Caco-2 (cell line): Measurements from ENCODE around the gene FRK. TPM values are rescaled to one million over a fixed set of nuclear protein-coding genes. Genes with fewer than 3 reads are reported as not detected.

Experiments
- BruUV-seq: library from RNA; stranded (reverse); fragments of 400-500 nt; replicated peaks from 2 replicates; lab custom pipeline; 2021; lab: Mats Ljungman, UMichigan
- CTCF ChIA-PET: fragments of 300-600 bp; sonication (Branson Sonifier 250); formaldehyde crosslinking; loops from one replicate; lab custom pipeline; 2022; ENCODE audit warnings: antibody characterized with exemption; lab: Charles Lee
- POLR2A ChIA-PET: fragments of 300-600 bp; sonication (Branson Sonifier 250); formaldehyde crosslinking; loops from one replicate; lab custom pipeline; 2022; ENCODE audit warnings: antibody characterized with exemption; lab: Charles Lee
- DNase-seq, 2 experiments: peaks; one replicate each; pipeline versions ENCODE4 v3.0.0 to v3.0.0-alpha.2; 2020 to 2022
- H3K27me3 ChIP-seq: replicated peaks from 2 replicates; pipeline ENCODE4 v1.6.0; 2011; ENCODE audit warnings: low read length; ENCODE audit not compliant: control insufficient read depth, insufficient read depth
- H3K36me3 ChIP-seq: 2 replicates; pipeline ENCODE4 v1.5.1; 2011; ENCODE audit warnings: low read length; ENCODE audit not compliant: control insufficient read depth, insufficient read depth
- H3K4me1 ChIP-seq: fragments of 250-450 bp; sonication (Bioruptor Pico); 2 replicates; pipeline ENCODE4 v1.5.1; 2020; ENCODE audit warnings: mild to moderate bottlenecking
- H3K4me3 ChIP-seq: 2 replicates; pipeline ENCODE4 v1.5.1; 2011; ENCODE audit warnings: low read depth, mild to moderate bottlenecking, control low read depth, low read length
- H3K9me3 ChIP-seq: fragments of 250-450 bp; sonication (Bioruptor Pico); 2 replicates; pipeline ENCODE4 v1.5.1; 2020; ENCODE audit warnings: mild to moderate bottlenecking, moderate library complexity
- H3K27ac Mint-ChIP-seq: one replicate; pipeline ENCODE4 v1.8.0; 2022; ENCODE audit warnings: mixed read lengths; ENCODE audit not compliant: unreplicated experiment
- H3K27me3 Mint-ChIP-seq: one replicate; pipeline ENCODE4 v1.8.0; 2022; ENCODE audit warnings: mixed read lengths; ENCODE audit not compliant: insufficient read depth, unreplicated experiment
- H3K36me3 Mint-ChIP-seq: one replicate; pipeline ENCODE4 v1.8.0; 2022; ENCODE audit warnings: mild to moderate bottlenecking, mixed read lengths; ENCODE audit not compliant: insufficient read depth, unreplicated experiment
- H3K4me1 Mint-ChIP-seq: one replicate; pipeline ENCODE4 v1.8.0; 2022; ENCODE audit warnings: low read depth, mixed read lengths; ENCODE audit not compliant: unreplicated experiment
- H3K4me3 Mint-ChIP-seq: one replicate; pipeline ENCODE4 v1.8.0; 2022; ENCODE audit warnings: mild to moderate bottlenecking, moderate library complexity, mixed read lengths; ENCODE audit not compliant: unreplicated experiment
- H3K9me3 Mint-ChIP-seq: one replicate; pipeline ENCODE4 v1.8.0; 2022; ENCODE audit warnings: mixed read lengths; ENCODE audit not compliant: unreplicated experiment
- intact Hi-C: fragments of 100-400 bp; cut with micrococcal nuclease; formaldehyde crosslinking; loops from one replicate; pipeline ENCODE4 v1.10.0; 2022; ENCODE audit not compliant: unreplicated experiment
- total RNA-seq: library from RNA; stranded (reverse); gene quantifications from 2 replicates; pipeline ENCODE4 v1.2.3, GENCODE V29; 2022
- TF ChIP-seq, protein P1 (sequence below), 2 experiments: fragments of 200-600 bp in 1 of 2; IDR thresholded peaks; 1 replicate in 1 of 2; 2 replicates in 1 of 2; pipeline versions ENCODE4 v1.5.1 to v1.8.0; 2011 to 2022; ENCODE audit warnings: antibody characterized with exemption in 1 of 2, control low read depth in 1 of 2, inconsistent platforms in 1 of 2, low read depth in 1 of 2, low read length in 1 of 2, mild to moderate bottlenecking in 1 of 2, moderate library complexity in 1 of 2; ENCODE audit not compliant: insufficient read depth in 1 of 2, severe bottlenecking in 1 of 2, unreplicated experiment in 1 of 2

FRK gene
- total RNA-seq, 1 experiment from 2014 or later, result 7.3 TPM

- TF ChIP-seq, protein P1, sequence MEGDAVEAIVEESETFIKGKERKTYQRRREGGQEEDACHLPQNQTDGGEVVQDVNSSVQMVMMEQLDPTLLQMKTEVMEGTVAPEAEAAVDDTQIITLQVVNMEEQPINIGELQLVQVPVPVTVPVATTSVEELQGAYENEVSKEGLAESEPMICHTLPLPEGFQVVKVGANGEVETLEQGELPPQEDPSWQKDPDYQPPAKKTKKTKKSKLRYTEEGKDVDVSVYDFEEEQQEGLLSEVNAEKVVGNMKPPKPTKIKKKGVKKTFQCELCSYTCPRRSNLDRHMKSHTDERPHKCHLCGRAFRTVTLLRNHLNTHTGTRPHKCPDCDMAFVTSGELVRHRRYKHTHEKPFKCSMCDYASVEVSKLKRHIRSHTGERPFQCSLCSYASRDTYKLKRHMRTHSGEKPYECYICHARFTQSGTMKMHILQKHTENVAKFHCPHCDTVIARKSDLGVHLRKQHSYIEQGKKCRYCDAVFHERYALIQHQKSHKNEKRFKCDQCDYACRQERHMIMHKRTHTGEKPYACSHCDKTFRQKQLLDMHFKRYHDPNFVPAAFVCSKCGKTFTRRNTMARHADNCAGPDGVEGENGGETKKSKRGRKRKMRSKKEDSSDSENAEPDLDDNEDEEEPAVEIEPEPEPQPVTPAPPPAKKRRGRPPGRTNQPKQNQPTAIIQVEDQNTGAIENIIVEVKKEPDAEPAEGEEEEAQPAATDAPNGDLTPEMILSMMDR (IDR thresholded peaks at IDR 0.05; ENCODE audit: insufficient read depth in 1 of 2, low read depth in 1 of 2, low read length in 1 of 2, severe bottlenecking in 1 of 2, unreplicated experiment in 1 of 2), result no peak
- no peak for DNase-seq
- Histone ChIP-seq H3K36me3 (no peaks in the 10 kb centered on the region), H3K9me3 (no peaks in the 10 kb centered on the region), H3K27me3 (no peaks in the 10 kb centered on the region), H3K4me3 (no peak overlapping the region), H3K4me1 (peaks cover 11% of the 10 kb centered on the region; the same call in 1 of the 2 replicates)
- CTCF ChIA-PET, result no interaction called here
- H3K9me3 Mint-ChIP-seq, result no peaks in the 10 kb centered on the region
- POLR2A ChIA-PET, result no interaction called here
- intact Hi-C loops, result no loop called here
- no TSS peak for BruUV-seq
- H3K4me3 Mint-ChIP-seq, result no peak overlapping the region
- no peaks in the 10 kb centered on the region for H3K27me3 Mint-ChIP-seq
- H3K36me3 Mint-ChIP-seq, result no peaks in the 10 kb centered on the region
- H3K4me1 Mint-ChIP-seq, result peaks cover 16% of the 10 kb centered on the region
- H3K27ac Mint-ChIP-seq, result no peak overlapping the region
These were observed 84.3 kb downstream of the FRK start for GRCh38 chr6:115976321-115976870.

GRCh38 chr6:115972679-115973078, 88.0 kb downstream of the FRK start:
- H3K9me3 Mint-ChIP-seq, result no peaks in the 10 kb centered on the region
- Histone ChIP-seq H3K27me3 (no peaks in the 10 kb centered on the region), H3K4me3 (no peak overlapping the region), H3K36me3 (no peaks in the 10 kb centered on the region), H3K4me1 (peaks cover 11% of the 10 kb centered on the region; the same call in 1 of the 2 replicates), H3K9me3 (no peaks in the 10 kb centered on the region)
- H3K27me3 Mint-ChIP-seq, result no peaks in the 10 kb centered on the region
- peaks cover 16% of the 10 kb centered on the region for H3K4me1 Mint-ChIP-seq
- intact Hi-C loops, result no loop called here
- CTCF ChIA-PET, result no interaction called here
- no peak overlapping the region for H3K27ac Mint-ChIP-seq
- POLR2A ChIA-PET, result no interaction called here
- DNase-seq, result no peak
- TF ChIP-seq, protein P1 (IDR thresholded peaks at IDR 0.05; ENCODE audit: insufficient read depth in 1 of 2, low read depth in 1 of 2, low read length in 1 of 2, severe bottlenecking in 1 of 2, unreplicated experiment in 1 of 2), result no peak
- no peak overlapping the region for H3K4me3 Mint-ChIP-seq
- BruUV-seq, result no TSS peak
- no peaks in the 10 kb centered on the region for H3K36me3 Mint-ChIP-seq

DNA sequence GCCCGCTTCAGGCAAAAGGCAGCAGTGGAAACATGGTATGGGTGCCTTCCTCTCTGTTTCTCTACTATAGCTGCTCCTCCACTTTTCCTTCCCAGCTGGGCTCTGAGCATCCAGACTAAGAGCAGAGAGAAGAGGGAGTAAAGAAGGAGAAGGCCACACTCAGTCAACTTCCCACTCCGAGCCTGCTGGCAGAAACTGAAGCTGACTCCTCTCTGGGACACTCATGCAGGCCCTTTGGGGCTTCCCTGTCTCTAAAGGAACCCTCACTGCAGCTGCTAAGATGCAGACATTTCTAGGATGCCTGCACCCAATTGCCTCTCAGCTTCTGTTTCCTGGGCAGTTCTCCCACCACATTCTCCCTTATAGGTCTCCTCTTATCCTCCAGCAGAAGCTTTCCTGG, 88.9 kb downstream of the FRK start:
- H3K9me3 Mint-ChIP-seq, result no peaks in the 10 kb centered on the region
- Histone ChIP-seq H3K9me3 (no peaks in the 10 kb centered on the region), H3K4me3 (no peak overlapping the region), H3K4me1 (peaks cover 5% of the 10 kb centered on the region; the same call in 1 of the 2 replicates), H3K27me3 (no peaks in the 10 kb centered on the region), H3K36me3 (no peaks in the 10 kb centered on the region)
- H3K27me3 Mint-ChIP-seq, result no peaks in the 10 kb centered on the region
- CTCF ChIA-PET, result no interaction called here
- no TSS peak for BruUV-seq
- H3K27ac Mint-ChIP-seq, result no peak overlapping the region
- no peak for DNase-seq
- H3K36me3 Mint-ChIP-seq, result no peaks in the 10 kb centered on the region
- peaks cover 10% of the 10 kb centered on the region for H3K4me1 Mint-ChIP-seq
- TF ChIP-seq, protein P1 (IDR thresholded peaks at IDR 0.05; ENCODE audit: insufficient read depth in 1 of 2, low read depth in 1 of 2, low read length in 1 of 2, severe bottlenecking in 1 of 2, unreplicated experiment in 1 of 2), result no peak
- intact Hi-C loops, result no loop called here
- POLR2A ChIA-PET, result no interaction called here
- H3K4me3 Mint-ChIP-seq, result no peak overlapping the region
